ENCODE results near the gene SKI.

Gene SKI

DNA sequence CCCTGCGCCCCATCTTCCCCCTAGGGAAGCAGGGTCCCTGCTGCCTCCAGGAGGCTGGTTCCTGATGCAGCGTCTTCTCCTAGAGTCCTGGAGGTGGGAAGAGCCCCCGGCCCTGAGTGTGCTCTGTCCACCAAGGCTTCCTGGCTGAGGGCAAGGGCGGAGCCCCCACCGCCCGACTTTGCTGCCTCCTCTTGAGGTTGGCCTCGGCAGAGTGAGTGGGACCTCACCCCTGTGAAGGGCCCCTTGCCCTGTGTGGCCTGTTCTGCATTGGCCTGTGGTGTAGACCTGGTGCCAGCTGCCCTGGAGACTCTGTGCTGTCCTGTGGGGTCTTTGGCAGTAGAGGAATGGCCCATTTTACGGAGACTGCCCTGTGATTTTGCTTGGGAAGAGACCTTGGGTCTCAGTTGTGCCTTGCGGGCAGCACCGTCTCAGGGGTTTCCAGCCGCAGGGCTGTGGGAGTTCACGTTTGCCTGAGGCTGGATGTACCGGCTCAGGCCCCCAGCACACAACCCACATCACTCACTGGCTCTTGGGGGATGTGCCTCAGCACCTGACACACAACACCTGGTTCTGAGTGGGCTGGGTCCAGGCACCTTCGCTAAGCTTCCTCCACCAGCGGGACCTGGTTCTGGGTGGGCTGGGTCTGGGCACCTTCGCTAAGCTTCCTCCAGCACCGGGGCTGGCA lies 73.6 kb downstream of the SKI start:
- no peak overlapping the region for H3K4me3 ChIP-seq (ENCODE audit: low read length)
- DNase-seq (ENCODE audit: low read depth) = no peak
- no peak for TF ChIP-seq CTCF (conservative IDR thresholded peaks at IDR 0.05; ENCODE audit: low read length)

GRCh38 chr1:2302292-2302925 lies 74.3 kb downstream of the SKI start:
- H3K4me3 ChIP-seq (ENCODE audit: low read length) = no peak overlapping the region
- DNase-seq (ENCODE audit: low read depth) = no peak
- TF ChIP-seq CTCF (conservative IDR thresholded peaks at IDR 0.05; ENCODE audit: low read length) = no peak

GRCh38 chr1:2303016-2303775 lies 75.1 kb downstream of the SKI start:
- no peak overlapping the region for H3K4me3 ChIP-seq (ENCODE audit: low read length)
- DNase-seq (ENCODE audit: low read depth) = no peak
- no peak for TF ChIP-seq CTCF (conservative IDR thresholded peaks at IDR 0.05; ENCODE audit: low read length)

DNA sequence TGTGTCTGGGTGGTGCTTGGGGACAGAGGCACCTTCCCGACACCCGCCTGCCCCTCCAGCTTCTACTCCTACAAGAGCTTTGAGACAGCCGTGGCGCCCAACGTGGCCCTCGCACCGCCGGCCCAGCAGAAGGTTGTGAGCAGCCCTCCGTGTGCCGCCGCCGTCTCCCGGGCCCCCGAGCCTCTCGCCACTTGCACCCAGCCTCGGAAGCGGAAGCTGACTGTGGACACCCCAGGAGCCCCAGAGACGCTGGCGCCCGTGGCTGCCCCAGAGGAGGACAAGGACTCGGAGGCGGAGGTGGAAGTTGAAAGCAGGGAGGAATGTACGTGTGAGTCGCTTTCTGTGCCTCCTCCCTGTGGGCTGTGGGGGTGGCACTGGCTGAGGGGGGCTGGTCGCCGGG lies 75.7 kb downstream of the SKI start:
- no peak for DNase-seq (ENCODE audit: low read depth)
- H3K4me3 ChIP-seq (ENCODE audit: low read length) = no peak overlapping the region
- TF ChIP-seq CTCF (conservative IDR thresholded peaks at IDR 0.05; ENCODE audit: low read length) = no peak

- TF ChIP-seq CTCF (conservative IDR thresholded peaks at IDR 0.05; ENCODE audit: low read length) = no peak
- DNase-seq (ENCODE audit: low read depth) = no peak
- H3K4me3 ChIP-seq (ENCODE audit: low read length) = no peak overlapping the region
Observed at GRCh38 chr1:2304282-2304681, 76.2 kb downstream of the SKI start.

- DNase-seq (ENCODE audit: low read depth) = no peak
- TF ChIP-seq CTCF (conservative IDR thresholded peaks at IDR 0.05; ENCODE audit: low read length) = no peak
- H3K4me3 ChIP-seq (ENCODE audit: low read length) = no peak overlapping the region
Observed at GRCh38 chr1:2304921-2305681, 77.0 kb downstream of the SKI start.

Measured in AG10803 (cell line).